ENCODE data around the gene SLC10A7. TPM values are rescaled to one million over a fixed set of nuclear protein-coding genes. Genes with fewer than 3 reads are reported as not detected.

The SLC10A7 gene
- total and polyA plus RNA-seq, 2 donors (not counting 1 experiment from before 2014, with no cell fraction given), result 7.4 to 12.6 TPM

DNA sequence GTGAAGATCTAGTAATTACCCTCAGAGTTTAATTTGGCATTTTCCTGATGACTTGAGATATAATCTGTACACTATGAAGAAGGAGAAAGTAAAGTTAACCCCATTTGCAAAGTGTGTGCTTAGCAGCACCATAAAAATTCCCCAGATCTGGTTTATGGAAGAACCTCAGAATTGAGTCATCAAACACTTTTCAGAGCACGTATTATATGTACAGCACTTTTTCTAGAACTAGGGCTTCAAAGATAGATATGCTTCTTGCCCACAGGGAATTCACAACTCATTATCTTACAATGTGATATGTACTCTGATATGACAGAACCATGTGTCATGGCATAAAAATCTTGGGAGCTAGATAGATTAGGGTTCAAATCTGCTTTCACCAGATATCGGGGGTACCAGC lies 150.9 kb downstream of the SLC10A7 start:
- Histone ChIP-seq H3K27ac (ENCODE audit: insufficient read depth, low read length) (no peak overlapping the region), H3K4me1 (ENCODE audit: control insufficient read depth, extremely low read depth, insufficient read depth, low read length) (no peaks in the 10 kb centered on the region), H3K9ac (ENCODE audit: insufficient read depth, low read length) (no peak overlapping the region), H3K36me3 (ENCODE audit: control insufficient read depth, insufficient read depth, low read length) (no peaks in the 10 kb centered on the region), H3K27me3 (ENCODE audit: control insufficient read depth, insufficient read depth, low read length) (no peaks in the 10 kb centered on the region), H3K79me2 (ENCODE audit: control insufficient read depth, insufficient read depth, low read length) (no peaks in the 10 kb centered on the region), H3K4me2 (ENCODE audit: extremely low read depth, insufficient read depth, low read length) (no peak overlapping the region), H2AFZ (ENCODE audit: low read length) (no peak overlapping the region), H4K20me1 (ENCODE audit: control insufficient read depth, extremely low read depth, insufficient read depth, low read length) (no peaks in the 10 kb centered on the region), H3K9me3 (ENCODE audit: control insufficient read depth, insufficient read depth, low read depth, low read length) (no peaks in the 10 kb centered on the region), H3K4me3 (replicated peaks in 1 of 4; ENCODE audit: control extremely low read depth in 1 of 4, insufficient read depth in 1 of 4, low read depth in 3 of 4, low read length in 4 of 4) (no peak overlapping the region)
- peak in 1 of 2 donors; percentile 37 for DNase-seq (ENCODE audit: low read depth in 2 of 2)
- no peak for TF ChIP-seq EZH2 (IDR thresholded peaks at IDR 0.05; ENCODE audit: low read length, missing control alignments)
- TF ChIP-seq, protein P1, sequence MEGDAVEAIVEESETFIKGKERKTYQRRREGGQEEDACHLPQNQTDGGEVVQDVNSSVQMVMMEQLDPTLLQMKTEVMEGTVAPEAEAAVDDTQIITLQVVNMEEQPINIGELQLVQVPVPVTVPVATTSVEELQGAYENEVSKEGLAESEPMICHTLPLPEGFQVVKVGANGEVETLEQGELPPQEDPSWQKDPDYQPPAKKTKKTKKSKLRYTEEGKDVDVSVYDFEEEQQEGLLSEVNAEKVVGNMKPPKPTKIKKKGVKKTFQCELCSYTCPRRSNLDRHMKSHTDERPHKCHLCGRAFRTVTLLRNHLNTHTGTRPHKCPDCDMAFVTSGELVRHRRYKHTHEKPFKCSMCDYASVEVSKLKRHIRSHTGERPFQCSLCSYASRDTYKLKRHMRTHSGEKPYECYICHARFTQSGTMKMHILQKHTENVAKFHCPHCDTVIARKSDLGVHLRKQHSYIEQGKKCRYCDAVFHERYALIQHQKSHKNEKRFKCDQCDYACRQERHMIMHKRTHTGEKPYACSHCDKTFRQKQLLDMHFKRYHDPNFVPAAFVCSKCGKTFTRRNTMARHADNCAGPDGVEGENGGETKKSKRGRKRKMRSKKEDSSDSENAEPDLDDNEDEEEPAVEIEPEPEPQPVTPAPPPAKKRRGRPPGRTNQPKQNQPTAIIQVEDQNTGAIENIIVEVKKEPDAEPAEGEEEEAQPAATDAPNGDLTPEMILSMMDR (conservative IDR thresholded peaks at IDR 0.05 in 1 of 2, IDR thresholded peaks at IDR 0.05 in 1 of 2; ENCODE audit: low read depth in 1 of 2, low read length in 2 of 2), result no peak

DNA sequence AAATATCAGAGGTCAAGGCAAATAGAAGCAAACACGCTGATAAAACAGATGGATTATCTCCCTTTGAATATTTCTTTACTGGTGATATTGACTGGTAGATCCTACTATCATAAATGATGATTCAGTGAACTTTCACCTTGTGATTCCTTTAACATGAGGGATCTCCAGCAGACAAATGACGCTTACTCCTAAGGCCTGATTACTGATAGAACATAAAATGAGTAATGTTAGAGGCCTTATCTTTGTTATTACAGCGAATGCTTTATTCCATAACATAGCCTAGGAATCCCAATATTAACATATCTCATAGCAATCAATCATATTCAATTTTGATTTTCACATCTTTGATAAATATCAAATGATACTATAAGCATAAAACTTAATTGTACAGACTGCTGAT lies 152.3 kb downstream of the SLC10A7 start:
- H3K36me3 ChIP-seq (ENCODE audit: control insufficient read depth, insufficient read depth, low read length), result no peaks in the 10 kb centered on the region
- no peaks in the 10 kb centered on the region for H3K27me3 ChIP-seq (ENCODE audit: control insufficient read depth, insufficient read depth, low read length)
- H3K4me3 ChIP-seq (replicated peaks in 1 of 4; ENCODE audit: control extremely low read depth in 1 of 4, insufficient read depth in 1 of 4, low read depth in 3 of 4, low read length in 4 of 4), result no peak overlapping the region
- no peak overlapping the region for H3K9ac ChIP-seq (ENCODE audit: insufficient read depth, low read length)
- H2AFZ ChIP-seq (ENCODE audit: low read length), result no peak overlapping the region
- H3K27ac ChIP-seq (ENCODE audit: insufficient read depth, low read length), result no peak overlapping the region
- H3K4me2 ChIP-seq (ENCODE audit: extremely low read depth, insufficient read depth, low read length), result no peak overlapping the region
- DNase-seq (ENCODE audit: low read depth in 2 of 2), result no peak
- TF ChIP-seq EZH2 (IDR thresholded peaks at IDR 0.05; ENCODE audit: low read length, missing control alignments), result no peak
- TF ChIP-seq, protein P1 (conservative IDR thresholded peaks at IDR 0.05 in 1 of 2, IDR thresholded peaks at IDR 0.05 in 1 of 2; ENCODE audit: low read depth in 1 of 2, low read length in 2 of 2), result no peak
- no peaks in the 10 kb centered on the region for H3K4me1 ChIP-seq (ENCODE audit: control insufficient read depth, extremely low read depth, insufficient read depth, low read length)
- H3K9me3 ChIP-seq (ENCODE audit: control insufficient read depth, insufficient read depth, low read depth, low read length), result no peaks in the 10 kb centered on the region
- H4K20me1 ChIP-seq (ENCODE audit: control insufficient read depth, extremely low read depth, insufficient read depth, low read length), result no peaks in the 10 kb centered on the region
- H3K79me2 ChIP-seq (ENCODE audit: control insufficient read depth, insufficient read depth, low read length), result no peaks in the 10 kb centered on the region

DNA sequence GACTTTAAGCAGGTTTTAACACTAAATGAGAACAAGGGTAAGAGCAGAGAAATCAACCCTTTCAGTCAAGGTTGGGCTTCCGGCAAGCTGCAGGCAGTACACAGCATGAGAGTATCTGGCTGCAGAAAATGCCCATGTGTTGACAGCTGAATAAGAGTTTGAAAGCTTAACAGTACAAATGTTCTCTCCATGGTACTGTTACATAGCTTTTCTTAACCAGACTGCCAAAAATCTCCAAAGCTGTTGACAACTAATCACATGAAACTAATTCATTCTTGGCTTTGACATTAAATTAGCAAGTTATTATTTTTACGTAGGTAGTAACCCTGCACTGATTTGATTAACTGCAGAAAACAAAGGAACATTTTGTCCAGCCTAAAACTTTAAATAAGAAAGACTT lies 153.5 kb downstream of the SLC10A7 start:
- Histone ChIP-seq H3K9me3 (ENCODE audit: control insufficient read depth, insufficient read depth, low read depth, low read length) (no peaks in the 10 kb centered on the region), H3K27ac (ENCODE audit: insufficient read depth, low read length) (no peak overlapping the region), H4K20me1 (ENCODE audit: control insufficient read depth, extremely low read depth, insufficient read depth, low read length) (no peaks in the 10 kb centered on the region), H3K4me1 (ENCODE audit: control insufficient read depth, extremely low read depth, insufficient read depth, low read length) (no peaks in the 10 kb centered on the region), H3K9ac (ENCODE audit: insufficient read depth, low read length) (no peak overlapping the region), H3K4me2 (ENCODE audit: extremely low read depth, insufficient read depth, low read length) (no peak overlapping the region), H3K79me2 (ENCODE audit: control insufficient read depth, insufficient read depth, low read length) (no peaks in the 10 kb centered on the region), H3K36me3 (ENCODE audit: control insufficient read depth, insufficient read depth, low read length) (no peaks in the 10 kb centered on the region), H3K27me3 (ENCODE audit: control insufficient read depth, insufficient read depth, low read length) (no peaks in the 10 kb centered on the region), H2AFZ (ENCODE audit: low read length) (no peak overlapping the region), H3K4me3 (replicated peaks in 1 of 4; ENCODE audit: control extremely low read depth in 1 of 4, insufficient read depth in 1 of 4, low read depth in 3 of 4, low read length in 4 of 4) (no peak overlapping the region)
- TF ChIP-seq EZH2 (IDR thresholded peaks at IDR 0.05; ENCODE audit: low read length, missing control alignments), result no peak
- TF ChIP-seq, protein P1 (conservative IDR thresholded peaks at IDR 0.05 in 1 of 2, IDR thresholded peaks at IDR 0.05 in 1 of 2; ENCODE audit: low read depth in 1 of 2, low read length in 2 of 2), result no peak
- DNase-seq (ENCODE audit: low read depth in 2 of 2), result peak in 1 of 2 donors; percentile 16
